GM06990 (cell line): Measurements from ENCODE around the gene GPR85.

Experiments used
- DNase-seq: peaks from one replicate; pipeline ENCODE4 v3.0.0-alpha.2; 2011; ENCODE audit not compliant: insufficient read length; ENCODE audit errors: extremely low read depth
- H3K27me3 ChIP-seq: replicated peaks from 2 replicates; pipeline ENCODE4 v1.6.0; 2011; ENCODE audit warnings: low read length; ENCODE audit not compliant: control insufficient read depth, insufficient read depth
- H3K36me3 ChIP-seq: 2 replicates; pipeline ENCODE4 v1.5.1; 2011; ENCODE audit warnings: low read length; ENCODE audit not compliant: control insufficient read depth, insufficient read depth
- H3K4me3 ChIP-seq: replicated peaks from 2 replicates; pipeline ENCODE4 v1.5.1; 2011; ENCODE audit warnings: low read depth, mild to moderate bottlenecking, control low read depth, low read length
- TF ChIP-seq, protein P1 (sequence below): IDR thresholded peaks from 2 replicates; pipeline ENCODE4 v1.5.1; 2011; ENCODE audit warnings: low read length, control low read depth, mild to moderate bottlenecking, inconsistent platforms; ENCODE audit not compliant: insufficient read depth, poor library complexity, severe bottlenecking

The GPR85 gene

DNA sequence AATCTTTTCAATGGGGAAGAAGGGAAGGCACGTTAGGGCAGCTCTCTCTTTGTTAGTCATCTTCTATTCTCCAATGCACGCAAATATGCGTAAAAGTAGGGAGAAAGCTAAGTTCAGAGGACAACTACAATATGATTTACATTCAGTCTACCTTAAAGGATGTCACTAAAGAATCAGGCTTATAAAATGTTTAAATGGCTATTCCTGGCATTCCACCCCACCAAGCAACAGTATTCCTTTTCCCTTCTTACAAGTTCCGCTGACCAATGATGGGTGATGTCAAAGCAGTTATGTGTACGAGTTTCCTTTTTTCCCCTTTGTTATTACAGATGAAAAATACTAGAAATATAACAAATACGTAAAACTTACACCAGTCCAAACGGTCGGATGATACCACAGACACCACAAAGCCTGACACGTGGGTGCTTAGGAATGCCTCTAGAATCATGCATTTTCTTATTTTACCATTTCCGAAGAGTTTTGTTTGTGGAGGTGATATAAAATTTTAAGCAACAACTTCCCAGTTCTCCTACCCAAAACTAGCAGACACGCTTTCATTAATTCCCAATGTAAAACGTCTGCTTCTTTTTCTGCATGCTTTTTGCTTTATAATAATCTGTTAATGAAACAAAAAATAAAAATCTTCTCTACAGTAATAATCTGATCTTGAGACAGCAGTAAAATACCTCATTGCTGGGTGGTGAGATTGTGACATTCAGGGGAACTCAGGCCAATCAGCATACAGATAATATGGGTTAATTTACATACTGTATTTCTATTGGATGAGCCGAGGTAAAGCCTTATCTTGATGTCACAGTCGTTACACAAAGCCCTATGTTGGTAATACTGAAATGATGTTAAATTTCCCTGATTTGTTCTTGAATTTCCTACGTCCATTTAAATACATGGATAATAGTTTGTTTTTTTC lies 708 bp upstream of the GPR85 start:
- TF ChIP-seq, protein P1, sequence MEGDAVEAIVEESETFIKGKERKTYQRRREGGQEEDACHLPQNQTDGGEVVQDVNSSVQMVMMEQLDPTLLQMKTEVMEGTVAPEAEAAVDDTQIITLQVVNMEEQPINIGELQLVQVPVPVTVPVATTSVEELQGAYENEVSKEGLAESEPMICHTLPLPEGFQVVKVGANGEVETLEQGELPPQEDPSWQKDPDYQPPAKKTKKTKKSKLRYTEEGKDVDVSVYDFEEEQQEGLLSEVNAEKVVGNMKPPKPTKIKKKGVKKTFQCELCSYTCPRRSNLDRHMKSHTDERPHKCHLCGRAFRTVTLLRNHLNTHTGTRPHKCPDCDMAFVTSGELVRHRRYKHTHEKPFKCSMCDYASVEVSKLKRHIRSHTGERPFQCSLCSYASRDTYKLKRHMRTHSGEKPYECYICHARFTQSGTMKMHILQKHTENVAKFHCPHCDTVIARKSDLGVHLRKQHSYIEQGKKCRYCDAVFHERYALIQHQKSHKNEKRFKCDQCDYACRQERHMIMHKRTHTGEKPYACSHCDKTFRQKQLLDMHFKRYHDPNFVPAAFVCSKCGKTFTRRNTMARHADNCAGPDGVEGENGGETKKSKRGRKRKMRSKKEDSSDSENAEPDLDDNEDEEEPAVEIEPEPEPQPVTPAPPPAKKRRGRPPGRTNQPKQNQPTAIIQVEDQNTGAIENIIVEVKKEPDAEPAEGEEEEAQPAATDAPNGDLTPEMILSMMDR: no peak
- DNase-seq: no peak
- Histone ChIP-seq H3K27me3 (peaks cover 3% of the 10 kb centered on the region), H3K4me3 (no peak overlapping the region), H3K36me3 (no peaks in the 10 kb centered on the region)

DNA sequence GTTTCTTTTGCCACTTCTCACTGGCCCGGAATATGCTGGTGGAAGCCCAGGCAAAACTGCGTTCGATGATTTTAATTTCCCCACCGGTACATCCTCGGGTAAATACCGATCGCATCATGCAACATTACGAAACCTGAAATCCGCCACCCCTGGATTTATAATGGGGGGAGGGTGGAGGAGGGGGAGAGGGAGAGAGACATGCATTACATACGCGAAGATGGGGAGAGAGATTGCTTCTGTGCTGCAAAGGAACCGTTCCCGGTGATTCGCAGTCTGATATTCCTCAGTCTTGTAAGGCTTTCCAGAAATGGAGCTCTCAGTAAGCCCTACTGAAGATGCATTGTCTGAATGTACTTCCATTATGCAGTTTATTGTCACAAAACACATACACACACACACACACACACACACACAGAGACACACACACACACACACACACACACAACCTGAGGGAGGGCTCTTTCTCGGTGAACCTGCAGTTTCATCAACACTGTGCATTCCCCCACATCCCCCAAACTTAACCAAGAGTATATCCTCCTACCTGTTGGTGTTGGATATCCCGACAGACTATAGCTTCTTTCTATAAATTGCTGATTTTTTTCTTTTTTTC lies 741 bp downstream of the GPR85 start:
- TF ChIP-seq, protein P1: no peak
- Histone ChIP-seq H3K4me3 (no peak overlapping the region), H3K27me3 (peaks cover 3% of the 10 kb centered on the region), H3K36me3 (no peaks in the 10 kb centered on the region)
- no peak for DNase-seq

- DNase-seq: no peak
- TF ChIP-seq, protein P1: no peak
- peaks cover 3% of the 10 kb centered on the region for H3K27me3 ChIP-seq
- no peak overlapping the region for H3K4me3 ChIP-seq
- H3K36me3 ChIP-seq: no peaks in the 10 kb centered on the region
These were observed 2.0 kb downstream of the GPR85 start for GRCh38 chr7:113084496-113085172.

DNA sequence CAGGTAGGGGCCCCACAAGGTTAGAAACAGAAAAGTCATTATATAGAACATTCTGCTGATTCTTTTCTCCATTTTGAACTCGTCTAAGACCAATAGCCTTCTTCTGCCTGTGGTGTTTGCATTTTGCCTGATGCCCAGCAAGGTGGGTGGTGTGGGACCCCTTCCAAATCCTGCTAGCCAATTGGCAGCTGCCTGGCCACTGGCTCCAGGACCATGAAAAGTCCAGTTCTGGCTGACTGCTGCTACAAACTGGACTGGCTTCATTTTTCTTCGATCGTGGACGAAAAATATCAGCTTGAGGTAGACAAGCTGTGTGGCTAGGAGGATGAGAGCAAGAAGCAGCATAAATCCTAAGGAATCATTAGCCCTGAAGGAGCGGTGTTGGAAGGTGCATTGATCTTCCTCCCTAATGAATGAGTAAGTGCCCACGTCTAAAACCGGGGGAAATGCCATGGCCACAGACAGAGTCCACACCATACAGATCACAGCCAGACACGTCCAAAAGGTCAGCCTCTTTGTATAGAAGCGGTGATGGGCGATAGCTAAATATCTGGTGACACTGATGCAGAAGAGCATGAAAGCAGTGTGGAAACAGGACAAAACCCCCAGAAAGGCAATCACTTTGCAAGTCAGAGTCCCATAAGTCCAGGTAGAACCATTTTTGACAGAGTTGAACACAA lies 2.7 kb downstream of the GPR85 start:
- no peak overlapping the region for H3K4me3 ChIP-seq
- no peaks in the 10 kb centered on the region for H3K36me3 ChIP-seq
- peaks cover 3% of the 10 kb centered on the region for H3K27me3 ChIP-seq
- TF ChIP-seq, protein P1: no peak
- no peak for DNase-seq

GRCh38 chr7:113083132-113083815 lies 3.4 kb downstream of the GPR85 start:
- no peaks in the 10 kb centered on the region for H3K36me3 ChIP-seq
- H3K4me3 ChIP-seq: no peak overlapping the region
- TF ChIP-seq, protein P1: no peak
- peaks cover 3% of the 10 kb centered on the region for H3K27me3 ChIP-seq
- DNase-seq: no peak
